ENCODE data around the gene RSRC1.

GRCh38 chr3:158106766-158107471 is 3.0 kb upstream of the RSRC1 start:
- no peak for TF ChIP-seq CTCF (conservative IDR thresholded peaks at IDR 0.05)
- TF ChIP-seq EZH2 (IDR thresholded peaks at IDR 0.05; ENCODE audit: low read depth), result no peak

Measured in PC-9 (cell line).